PC-3 (cell line): ENCODE results near the gene LRRC55.

Experiments
- CTCF ChIP-seq: fragments of 300-600 bp; sonication (generic); conservative IDR thresholded peaks from 2 replicates; pipeline ENCODE4 v1.5.1; 2017; ENCODE audit warnings: antibody characterized with exemption, low read depth, mild to moderate bottlenecking, low read length
- EZH2phosphoT487 ChIP-seq: fragments of 300-600 bp; sonication (generic); IDR thresholded peaks from 2 replicates; pipeline ENCODE4 v1.6.1; 2018; ENCODE audit warnings: mild to moderate bottlenecking, antibody characterized with exemption, low read length, borderline replicate concordance

GRCh38 chr11:57144075-57144474, 37.7 kb upstream of the LRRC55 start:
- TF ChIP-seq CTCF, result no peak
- TF ChIP-seq EZH2phosphoT487, result no peak
